Right atrium auricular region (tissue), 2 donors: ENCODE results near the gene FAM180B. TPM values are rescaled to one million over a fixed set of nuclear protein-coding genes. Genes with fewer than 3 reads are reported as not detected.
A peak's percentile ranks its signal among the peaks of the same experiment; 100 is the strongest.
"Not testable (repeated sequence)": the region's sequence is repeated elsewhere in the genome, so short reads cannot be mapped to it uniquely, and the experiment has no call there.

Experiments used
- DNase-seq: peaks from one replicate; pipeline ENCODE4 v3.0.0-alpha.2; 2019; ENCODE audit warnings: low spot score
- H3K27ac ChIP-seq, 2 donors: fragments of 200-600 bp; sonication (generic); 1 replicate in 1 of 2; 2 replicates in 1 of 2; pipeline ENCODE4 v1.5.1; 2016 to 2019
- H3K27me3 ChIP-seq, 2 donors: fragments of 200-600 bp; sonication (generic); one replicate each; pipeline versions ENCODE4 v1.5.1 to v1.6.0; 2017 to 2019
- H3K36me3 ChIP-seq: fragments of 200-600 bp; sonication (generic); one replicate; pipeline ENCODE4 v1.5.1; 2016
- H3K4me1 ChIP-seq, 2 donors: fragments of 200-600 bp; sonication (generic); one replicate each; pipeline versions ENCODE4 v1.5.1 to v1.6.0; 2017 to 2019
- H3K4me3 ChIP-seq, 2 donors: fragments of 200-600 bp; sonication (generic); 1 replicate in 1 of 2; 2 replicates in 1 of 2; pipeline ENCODE4 v1.5.1; 2017 to 2019; ENCODE audit warnings: mild to moderate bottlenecking in 1 of 2, moderate library complexity in 1 of 2
- H3K9me3 ChIP-seq, 2 donors: fragments of 200-600 bp; sonication (generic); one replicate each; pipeline ENCODE4 v1.5.1; 2019
- total RNA-seq, 2 donors: library from RNA; depleted of rRNA; stranded (reverse); fragments of >200 nt; gene quantifications; one replicate each; pipeline ENCODE4 v1.1.0, GENCODE V29; 2016
- TF ChIP-seq, protein P1 (sequence below), 2 donors: fragments of 200-600 bp; sonication (generic); IDR thresholded peaks; one replicate each; pipeline ENCODE4 v1.5.1; 2019; ENCODE audit warnings: antibody characterized with exemption in 2 of 2

FAM180B gene
- total RNA-seq, 2 donors from 2014 or later = 0.89 TPM; not detected in 1

DNA sequence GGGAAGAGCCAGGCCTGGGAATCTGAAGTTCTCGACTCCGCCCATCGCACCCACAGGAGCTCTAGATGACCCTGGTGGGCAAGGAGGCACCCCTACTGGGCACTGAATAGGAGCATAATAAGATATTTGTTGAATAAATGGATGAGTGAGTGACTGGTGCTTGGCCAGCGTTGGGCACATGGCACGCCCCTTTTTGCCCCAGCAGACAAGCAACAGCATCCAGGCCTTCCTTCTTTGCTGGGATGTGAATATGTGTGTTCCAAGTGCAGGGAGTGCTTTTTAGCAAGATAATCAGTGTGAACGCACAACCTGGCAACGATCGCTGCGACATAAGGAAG is 33.1 kb upstream of the FAM180B start:
- Histone ChIP-seq H3K4me3 (peak overlapping the region; percentile 96 to 97), H3K27ac (peak overlapping the region; percentile 94 to 95), H3K36me3 (no peaks in the 10 kb centered on the region), H3K27me3 (no peaks in the 10 kb centered on the region), H3K9me3 (no peaks in the 10 kb centered on the region), H3K4me1 (peaks cover 0 to 24% of the 10 kb centered on the region in 2 donors)
- TF ChIP-seq, protein P1, sequence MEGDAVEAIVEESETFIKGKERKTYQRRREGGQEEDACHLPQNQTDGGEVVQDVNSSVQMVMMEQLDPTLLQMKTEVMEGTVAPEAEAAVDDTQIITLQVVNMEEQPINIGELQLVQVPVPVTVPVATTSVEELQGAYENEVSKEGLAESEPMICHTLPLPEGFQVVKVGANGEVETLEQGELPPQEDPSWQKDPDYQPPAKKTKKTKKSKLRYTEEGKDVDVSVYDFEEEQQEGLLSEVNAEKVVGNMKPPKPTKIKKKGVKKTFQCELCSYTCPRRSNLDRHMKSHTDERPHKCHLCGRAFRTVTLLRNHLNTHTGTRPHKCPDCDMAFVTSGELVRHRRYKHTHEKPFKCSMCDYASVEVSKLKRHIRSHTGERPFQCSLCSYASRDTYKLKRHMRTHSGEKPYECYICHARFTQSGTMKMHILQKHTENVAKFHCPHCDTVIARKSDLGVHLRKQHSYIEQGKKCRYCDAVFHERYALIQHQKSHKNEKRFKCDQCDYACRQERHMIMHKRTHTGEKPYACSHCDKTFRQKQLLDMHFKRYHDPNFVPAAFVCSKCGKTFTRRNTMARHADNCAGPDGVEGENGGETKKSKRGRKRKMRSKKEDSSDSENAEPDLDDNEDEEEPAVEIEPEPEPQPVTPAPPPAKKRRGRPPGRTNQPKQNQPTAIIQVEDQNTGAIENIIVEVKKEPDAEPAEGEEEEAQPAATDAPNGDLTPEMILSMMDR (IDR thresholded peaks at IDR 0.05) = peak in 1 of 2 donors; percentile 10
- peak; percentile 60 for DNase-seq

DNA sequence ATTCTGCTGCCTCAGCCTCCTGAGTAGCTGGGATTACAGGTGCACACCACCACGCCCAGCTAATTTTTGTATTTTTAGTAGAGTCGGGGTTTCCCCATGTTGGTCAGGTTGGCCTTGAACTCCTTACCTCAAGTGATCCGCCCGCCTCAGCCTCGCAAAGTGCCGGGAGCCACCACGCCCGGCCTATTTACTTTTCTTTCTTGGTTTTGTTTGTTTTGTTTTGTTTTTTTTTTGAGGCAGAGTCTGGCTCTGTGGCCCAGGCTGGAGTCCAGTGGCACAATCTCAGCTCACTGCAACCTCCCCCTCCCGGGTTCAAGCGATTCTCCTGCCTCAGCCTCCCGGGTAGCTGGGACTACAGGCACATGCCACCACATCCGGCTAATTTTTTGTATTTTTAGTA is 29.5 kb upstream of the FAM180B start:
- not testable (repeated sequence) for H3K4me3 ChIP-seq, H3K36me3 ChIP-seq

DNA sequence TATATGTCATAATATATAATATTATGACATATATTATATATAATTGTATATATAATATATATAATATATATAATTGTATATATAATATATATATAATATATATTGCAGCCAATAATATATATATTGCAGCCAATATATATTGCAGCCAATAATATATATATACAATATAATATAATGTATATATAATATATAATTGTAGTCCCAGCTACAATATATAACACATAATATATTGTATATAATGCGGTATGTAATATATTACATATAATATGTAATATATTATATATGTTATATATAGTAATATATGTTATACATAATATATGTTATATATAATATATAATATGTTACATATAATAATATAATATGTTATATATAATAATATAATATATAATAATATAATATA is 27.8 kb upstream of the FAM180B start:
- Histone ChIP-seq H3K36me3 (no peaks in the 10 kb centered on the region), H3K27me3 (no peaks in the 10 kb centered on the region), H3K9me3 (no peaks in the 10 kb centered on the region), H3K4me1 (peaks cover 0 to 1% of the 10 kb centered on the region in 2 donors), H3K27ac (no peak overlapping the region), H3K4me3 (no peak overlapping the region)
- TF ChIP-seq, protein P1 (IDR thresholded peaks at IDR 0.05) = no peak
- no peak for DNase-seq

More for the DNA sequence above, 29.5 kb upstream of the FAM180B start:
- DNase-seq, H3K4me1 ChIP-seq, H3K27ac ChIP-seq, H3K27me3 ChIP-seq, H3K9me3 ChIP-seq: not testable (repeated sequence)

DNA sequence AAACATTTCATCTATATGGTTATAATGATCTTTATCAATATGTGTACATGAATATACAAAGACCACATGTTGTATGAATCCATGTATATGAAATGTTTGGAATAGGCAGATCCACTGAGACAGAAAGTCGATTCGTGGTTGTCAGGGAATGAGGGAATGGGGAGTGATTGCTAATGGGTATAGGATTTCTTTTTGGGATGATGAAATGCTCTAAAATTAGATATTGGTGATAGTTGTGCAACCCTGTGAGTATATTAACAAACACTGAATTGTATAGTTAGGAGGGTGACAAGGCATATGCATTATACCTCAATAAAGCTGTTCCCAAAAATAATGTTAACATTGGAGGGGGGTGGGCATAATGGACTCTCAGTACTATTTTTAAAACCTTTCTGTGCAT is 26.1 kb upstream of the FAM180B start:
- Histone ChIP-seq H3K4me1 (peaks cover 0 to 6% of the 10 kb centered on the region in 2 donors), H3K27ac (no peak overlapping the region), H3K27me3 (no peaks in the 10 kb centered on the region), H3K9me3 (no peaks in the 10 kb centered on the region), H3K36me3 (no peaks in the 10 kb centered on the region), H3K4me3 (no peak overlapping the region)
- TF ChIP-seq, protein P1 (IDR thresholded peaks at IDR 0.05) = no peak
- no peak for DNase-seq

DNA sequence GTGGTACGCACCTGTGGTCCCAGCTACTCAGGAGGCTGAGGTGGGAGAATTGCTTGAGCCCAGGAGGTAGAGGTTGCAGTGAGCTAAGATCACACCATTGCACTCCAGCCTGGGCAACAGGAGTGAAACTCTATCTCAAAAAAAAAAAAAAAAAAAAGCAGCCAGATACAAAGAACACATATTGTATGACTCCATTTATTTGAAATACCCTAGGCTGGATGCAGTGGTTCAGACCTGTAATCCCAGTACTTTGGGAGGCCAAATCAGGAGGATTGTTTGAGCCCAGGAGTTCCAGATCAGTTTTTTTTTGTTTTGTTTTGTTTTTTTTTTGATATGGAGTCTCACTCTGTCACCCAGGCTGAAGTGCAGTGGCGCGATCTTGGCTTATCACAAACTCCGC is 24.1 kb upstream of the FAM180B start:
- not testable (repeated sequence) for H3K9me3 ChIP-seq, H3K27me3 ChIP-seq, H3K27ac ChIP-seq, H3K4me3 ChIP-seq, DNase-seq, H3K36me3 ChIP-seq
- peaks cover 0 to 14% of the 10 kb centered on the region in 2 donors for H3K4me1 ChIP-seq

DNA sequence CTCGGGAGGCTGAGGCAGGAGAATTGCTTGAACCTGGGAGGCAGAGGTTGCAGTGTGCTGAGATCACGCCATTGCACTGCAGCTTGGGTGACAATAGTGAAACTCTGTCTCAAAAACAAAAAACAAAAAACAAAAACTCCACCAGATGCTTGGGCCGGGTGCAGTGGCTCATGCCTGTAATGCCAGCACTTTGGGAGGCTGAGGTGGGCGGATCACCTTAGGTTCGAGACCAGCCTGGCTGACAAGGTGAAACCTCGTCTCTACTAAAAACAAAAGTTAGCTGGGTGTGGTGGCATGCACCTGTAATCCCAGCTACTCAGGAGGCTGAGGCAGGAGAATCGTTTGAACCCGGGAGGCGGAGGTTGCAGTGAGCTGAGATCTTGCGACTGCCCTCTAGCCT is 22.1 kb upstream of the FAM180B start:
- DNase-seq, H3K36me3 ChIP-seq, H3K4me3 ChIP-seq, H3K27ac ChIP-seq, H3K9me3 ChIP-seq, H3K27me3 ChIP-seq: not testable (repeated sequence)
- H3K4me1 ChIP-seq = peaks cover 0 to 14% of the 10 kb centered on the region in 2 donors

DNA sequence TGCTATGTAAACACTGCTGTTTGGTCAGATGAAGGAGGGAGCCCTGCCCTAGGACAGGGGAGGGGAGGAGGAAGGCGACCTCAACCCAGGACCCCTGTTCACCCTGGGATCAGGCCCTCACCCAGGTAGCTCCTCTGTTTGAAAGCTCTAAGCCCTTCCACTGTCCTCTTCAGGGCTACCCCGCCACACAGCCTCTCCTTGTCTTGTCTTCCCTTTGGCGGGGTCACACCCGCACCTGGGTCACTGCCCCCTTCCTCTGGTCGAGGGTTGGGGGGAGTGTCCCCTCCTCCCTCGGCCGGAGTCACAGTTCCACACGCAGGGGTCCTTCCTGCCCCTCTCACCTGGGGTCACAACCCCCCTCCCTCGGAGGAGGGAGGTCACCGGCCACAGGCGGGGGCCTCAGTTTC is 21.5 kb upstream of the FAM180B start:
- no peak for DNase-seq
- TF ChIP-seq, protein P1 (IDR thresholded peaks at IDR 0.05) = no peak
- Histone ChIP-seq H3K9me3 (no peaks in the 10 kb centered on the region), H3K27me3 (no peaks in the 10 kb centered on the region), H3K4me1 (peaks cover 0 to 14% of the 10 kb centered on the region in 2 donors), H3K27ac (peak overlapping the region; percentile 49 to 82), H3K36me3 (no peaks in the 10 kb centered on the region), H3K4me3 (peak overlapping the region; percentile 79 to 80)
